ENCODE data around the gene WWTR1.

Gene WWTR1

DNA sequence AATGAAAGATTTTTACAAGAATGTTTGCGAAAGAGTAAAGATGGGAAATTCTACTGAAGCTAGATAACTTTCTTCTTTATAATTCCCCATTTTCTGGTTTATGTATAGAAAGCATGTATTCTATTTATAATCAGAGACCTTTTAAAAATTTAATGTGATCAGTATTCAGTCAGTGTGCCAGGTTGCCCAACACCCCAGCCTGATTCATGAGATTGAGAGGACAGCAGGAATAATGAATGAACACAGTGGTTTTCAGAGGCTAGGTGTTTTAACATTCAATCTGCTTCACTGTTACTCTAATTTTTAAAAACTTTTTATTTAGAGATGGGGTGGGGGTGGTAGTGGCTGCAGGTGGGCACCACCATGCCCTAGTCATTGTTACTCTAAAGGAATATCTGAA lies 4.7 kb downstream of the WWTR1 start:
- Histone ChIP-seq H3K9me3 (ENCODE audit: low read length) (no peaks in the 10 kb centered on the region), H3K27me3 (ENCODE audit: control insufficient read depth in 1 of 2, insufficient read depth in 2 of 2, low read length in 2 of 2) (no peaks in the 10 kb centered on the region), H3K27ac (ENCODE audit: low read depth, low read length) (no peak overlapping the region), H3K9ac (ENCODE audit: low read length) (no peak overlapping the region), H3K36me3 (ENCODE audit: insufficient read depth, low read length) (peaks cover 22% of the 10 kb centered on the region), H3K4me3 (ENCODE audit: low read depth in 1 of 2, low read length in 2 of 2) (peak overlapping the region in 1 of 2 donors; percentile 4), H3K4me1 (ENCODE audit: insufficient read depth, low read length) (peaks cover 51% of the 10 kb centered on the region)

DNA sequence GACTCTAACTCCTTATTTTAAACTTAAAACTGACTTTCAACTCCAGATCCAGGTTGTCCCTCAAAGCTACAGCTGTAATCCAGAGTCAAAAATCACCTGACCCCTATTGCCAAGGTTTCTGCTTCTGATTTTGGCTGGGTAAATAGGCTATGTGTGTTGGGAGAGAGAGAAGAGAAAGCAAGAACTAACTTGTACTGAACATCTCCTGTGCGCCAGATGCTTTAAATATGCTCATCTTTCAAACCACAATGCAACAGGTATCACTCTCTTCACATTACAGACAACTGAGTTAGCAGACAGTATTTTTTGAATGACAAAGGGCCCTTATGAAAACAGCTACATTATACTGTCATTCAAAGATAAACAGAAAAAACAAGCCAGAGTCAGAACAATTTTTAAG lies 7.0 kb downstream of the WWTR1 start:
- H3K27ac ChIP-seq (ENCODE audit: low read depth, low read length): no peak overlapping the region
- no peaks in the 10 kb centered on the region for H3K9me3 ChIP-seq (ENCODE audit: low read length)
- peaks cover 68% of the 10 kb centered on the region for H3K4me1 ChIP-seq (ENCODE audit: insufficient read depth, low read length)
- no peak overlapping the region for H3K4me3 ChIP-seq (ENCODE audit: low read depth in 1 of 2, low read length in 2 of 2)
- H3K9ac ChIP-seq (ENCODE audit: low read length): no peak overlapping the region
- peaks cover 31% of the 10 kb centered on the region for H3K36me3 ChIP-seq (ENCODE audit: insufficient read depth, low read length)
- no peaks in the 10 kb centered on the region for H3K27me3 ChIP-seq (ENCODE audit: control insufficient read depth in 1 of 2, insufficient read depth in 2 of 2, low read length in 2 of 2)

DNA sequence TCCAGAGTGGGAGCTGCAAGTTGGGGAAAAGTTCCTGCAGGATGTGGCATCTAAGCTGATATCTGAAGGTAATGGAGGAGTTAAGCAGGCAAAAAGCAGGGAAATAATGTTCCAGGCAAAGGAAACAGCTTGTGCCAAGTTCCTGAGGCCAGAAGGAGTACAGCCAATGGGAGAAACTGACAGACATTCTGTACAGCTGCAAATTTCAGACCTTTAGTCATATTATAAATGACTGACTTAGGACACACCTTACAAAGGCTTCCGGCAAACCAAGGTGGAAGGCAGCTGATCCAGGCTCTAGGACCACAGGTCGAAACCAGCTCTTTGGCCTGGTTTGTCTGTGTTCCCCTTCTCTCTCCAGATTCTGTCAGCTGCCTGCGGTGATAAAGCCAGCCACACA lies 9.3 kb downstream of the WWTR1 start:
- Histone ChIP-seq H3K9me3 (ENCODE audit: low read length) (no peaks in the 10 kb centered on the region), H3K27ac (ENCODE audit: low read depth, low read length) (peak overlapping the region; percentile 6), H3K4me3 (ENCODE audit: low read depth in 1 of 2, low read length in 2 of 2) (peak overlapping the region in 1 of 2 donors; percentile 22), H3K36me3 (ENCODE audit: insufficient read depth, low read length) (peaks cover 31% of the 10 kb centered on the region), H3K4me1 (ENCODE audit: insufficient read depth, low read length) (peaks cover 73% of the 10 kb centered on the region), H3K27me3 (ENCODE audit: control insufficient read depth in 1 of 2, insufficient read depth in 2 of 2, low read length in 2 of 2) (no peaks in the 10 kb centered on the region), H3K9ac (ENCODE audit: low read length) (no peak overlapping the region)

DNA sequence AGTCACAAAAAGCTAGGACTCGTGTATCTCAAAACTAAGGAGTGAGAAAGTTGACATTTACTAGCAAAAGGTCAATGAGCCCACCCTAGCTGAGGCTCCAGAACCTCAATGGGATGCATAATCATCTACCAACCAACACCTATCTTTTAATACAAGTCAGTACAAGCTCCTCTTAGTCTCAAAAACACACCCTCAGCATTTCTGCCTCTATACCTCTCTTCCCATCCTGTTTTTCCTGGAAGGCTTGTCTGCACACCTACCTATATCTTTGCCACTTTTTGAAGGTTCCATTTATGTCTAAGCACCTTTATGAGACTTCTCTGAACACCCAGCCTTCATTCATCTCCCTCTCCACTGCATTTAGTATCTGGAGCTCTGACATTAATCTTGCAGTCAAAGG lies 10.0 kb downstream of the WWTR1 start:
- Histone ChIP-seq H3K9ac (ENCODE audit: low read length) (no peak overlapping the region), H3K9me3 (ENCODE audit: low read length) (no peaks in the 10 kb centered on the region), H3K27ac (ENCODE audit: low read depth, low read length) (no peak overlapping the region), H3K27me3 (ENCODE audit: control insufficient read depth in 1 of 2, insufficient read depth in 2 of 2, low read length in 2 of 2) (no peaks in the 10 kb centered on the region), H3K36me3 (ENCODE audit: insufficient read depth, low read length) (peaks cover 31% of the 10 kb centered on the region), H3K4me1 (ENCODE audit: insufficient read depth, low read length) (peaks cover 73% of the 10 kb centered on the region), H3K4me3 (ENCODE audit: low read depth in 1 of 2, low read length in 2 of 2) (peak overlapping the region in 1 of 2 donors; percentile 22)

DNA sequence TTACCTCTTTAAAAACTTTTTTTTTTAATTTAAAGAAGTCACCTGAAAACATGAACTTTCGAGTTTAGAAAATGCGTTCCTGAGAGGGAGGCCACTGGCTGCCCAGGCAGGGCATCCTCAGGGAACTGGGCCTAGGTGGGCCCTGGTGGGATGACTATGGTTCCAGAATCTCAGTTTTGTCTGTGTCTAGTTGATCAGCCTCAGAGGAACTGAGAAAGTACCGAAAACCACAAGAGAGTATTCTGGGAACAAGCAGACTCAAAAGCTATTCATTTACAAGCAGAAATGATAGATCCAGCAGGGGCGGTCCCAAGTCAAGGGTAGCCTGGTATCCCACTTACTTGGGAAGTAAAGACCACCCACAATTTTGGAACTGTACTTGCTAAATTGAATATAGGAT lies 10.5 kb downstream of the WWTR1 start:
- Histone ChIP-seq H3K9me3 (ENCODE audit: low read length) (no peaks in the 10 kb centered on the region), H3K4me3 (ENCODE audit: low read depth in 1 of 2, low read length in 2 of 2) (no peak overlapping the region), H3K9ac (ENCODE audit: low read length) (no peak overlapping the region), H3K27me3 (ENCODE audit: control insufficient read depth in 1 of 2, insufficient read depth in 2 of 2, low read length in 2 of 2) (no peaks in the 10 kb centered on the region), H3K4me1 (ENCODE audit: insufficient read depth, low read length) (peaks cover 73% of the 10 kb centered on the region), H3K36me3 (ENCODE audit: insufficient read depth, low read length) (peaks cover 31% of the 10 kb centered on the region), H3K27ac (ENCODE audit: low read depth, low read length) (no peak overlapping the region)

DNA sequence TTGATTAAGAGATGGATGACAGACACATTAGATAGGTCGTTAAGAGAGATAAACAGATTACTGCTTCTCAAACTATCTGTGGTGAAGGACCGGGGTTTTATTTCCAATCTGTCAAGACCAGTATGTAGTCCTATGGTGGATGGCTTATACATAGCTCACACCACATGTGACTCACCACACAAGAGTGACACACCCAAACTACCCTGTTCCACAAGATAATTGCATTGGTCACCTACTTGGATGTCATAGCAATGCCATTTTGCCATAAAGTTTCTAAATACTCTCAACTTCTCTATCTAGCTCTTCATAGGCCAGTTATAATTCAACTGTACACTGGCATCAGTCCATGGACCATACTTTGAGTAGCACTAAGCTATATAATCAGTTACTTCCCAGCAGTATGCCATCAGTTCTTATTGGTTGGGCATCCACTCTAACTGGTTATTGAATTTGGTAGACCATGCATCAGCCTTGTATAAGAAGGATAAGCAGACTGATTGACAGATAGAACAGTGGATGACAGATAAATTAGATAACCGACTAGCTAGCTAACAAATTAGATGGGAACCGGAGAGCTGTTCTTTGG lies 11.6 kb downstream of the WWTR1 start:
- Histone ChIP-seq H3K9ac (ENCODE audit: low read length) (no peak overlapping the region), H3K4me1 (ENCODE audit: insufficient read depth, low read length) (peaks cover 79% of the 10 kb centered on the region), H3K27ac (ENCODE audit: low read depth, low read length) (no peak overlapping the region), H3K9me3 (ENCODE audit: low read length) (no peaks in the 10 kb centered on the region), H3K36me3 (ENCODE audit: insufficient read depth, low read length) (peaks cover 29% of the 10 kb centered on the region), H3K27me3 (ENCODE audit: control insufficient read depth in 1 of 2, insufficient read depth in 2 of 2, low read length in 2 of 2) (no peaks in the 10 kb centered on the region), H3K4me3 (ENCODE audit: low read depth in 1 of 2, low read length in 2 of 2) (no peak overlapping the region)

DNA sequence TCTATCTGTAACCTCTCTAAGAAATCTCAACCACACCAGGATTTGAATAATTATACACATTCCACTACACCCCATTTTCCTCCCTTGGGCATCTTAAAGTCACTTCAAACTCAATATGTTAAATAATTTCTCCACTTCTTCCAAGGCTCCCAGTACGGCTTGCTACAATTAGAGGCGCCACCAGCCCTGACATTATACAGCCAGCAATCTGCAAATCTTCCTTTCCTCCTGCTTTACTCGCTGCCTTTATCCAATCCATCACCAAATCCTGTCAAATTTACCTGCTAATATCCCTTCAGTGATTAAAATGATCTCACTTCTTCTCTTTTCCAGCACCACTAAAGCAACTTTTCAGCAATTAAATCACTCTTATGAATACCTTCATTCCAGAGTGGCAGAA lies 13.9 kb downstream of the WWTR1 start:
- Histone ChIP-seq H3K9ac (ENCODE audit: low read length) (no peak overlapping the region), H3K36me3 (ENCODE audit: insufficient read depth, low read length) (peaks cover 14% of the 10 kb centered on the region), H3K27me3 (ENCODE audit: control insufficient read depth in 1 of 2, insufficient read depth in 2 of 2, low read length in 2 of 2) (no peaks in the 10 kb centered on the region), H3K4me3 (ENCODE audit: low read depth in 1 of 2, low read length in 2 of 2) (no peak overlapping the region), H3K27ac (ENCODE audit: low read depth, low read length) (peak overlapping the region; percentile 60), H3K9me3 (ENCODE audit: low read length) (no peaks in the 10 kb centered on the region), H3K4me1 (ENCODE audit: insufficient read depth, low read length) (peaks cover 68% of the 10 kb centered on the region)

DNA sequence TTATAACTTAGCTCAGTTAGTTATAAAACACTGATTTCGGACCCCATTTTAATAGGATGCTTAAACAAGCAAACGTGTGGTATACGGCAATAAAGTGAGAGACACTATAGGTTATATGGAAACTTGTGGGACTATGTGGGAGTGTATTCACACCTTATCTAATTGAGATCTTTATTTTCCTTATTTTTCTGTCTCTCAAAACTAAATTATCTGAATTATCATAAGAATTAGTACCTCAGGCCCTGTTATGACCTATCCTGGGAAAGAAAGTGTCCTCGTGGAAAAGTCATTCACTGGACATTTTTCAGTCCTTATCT lies 14.4 kb downstream of the WWTR1 start:
- Histone ChIP-seq H3K27me3 (ENCODE audit: control insufficient read depth in 1 of 2, insufficient read depth in 2 of 2, low read length in 2 of 2) (no peaks in the 10 kb centered on the region), H3K4me3 (ENCODE audit: low read depth in 1 of 2, low read length in 2 of 2) (no peak overlapping the region), H3K9me3 (ENCODE audit: low read length) (no peaks in the 10 kb centered on the region), H3K36me3 (ENCODE audit: insufficient read depth, low read length) (peaks cover 12% of the 10 kb centered on the region), H3K9ac (ENCODE audit: low read length) (no peak overlapping the region), H3K4me1 (ENCODE audit: insufficient read depth, low read length) (peaks cover 68% of the 10 kb centered on the region), H3K27ac (ENCODE audit: low read depth, low read length) (peak overlapping the region; percentile 60)

DNA sequence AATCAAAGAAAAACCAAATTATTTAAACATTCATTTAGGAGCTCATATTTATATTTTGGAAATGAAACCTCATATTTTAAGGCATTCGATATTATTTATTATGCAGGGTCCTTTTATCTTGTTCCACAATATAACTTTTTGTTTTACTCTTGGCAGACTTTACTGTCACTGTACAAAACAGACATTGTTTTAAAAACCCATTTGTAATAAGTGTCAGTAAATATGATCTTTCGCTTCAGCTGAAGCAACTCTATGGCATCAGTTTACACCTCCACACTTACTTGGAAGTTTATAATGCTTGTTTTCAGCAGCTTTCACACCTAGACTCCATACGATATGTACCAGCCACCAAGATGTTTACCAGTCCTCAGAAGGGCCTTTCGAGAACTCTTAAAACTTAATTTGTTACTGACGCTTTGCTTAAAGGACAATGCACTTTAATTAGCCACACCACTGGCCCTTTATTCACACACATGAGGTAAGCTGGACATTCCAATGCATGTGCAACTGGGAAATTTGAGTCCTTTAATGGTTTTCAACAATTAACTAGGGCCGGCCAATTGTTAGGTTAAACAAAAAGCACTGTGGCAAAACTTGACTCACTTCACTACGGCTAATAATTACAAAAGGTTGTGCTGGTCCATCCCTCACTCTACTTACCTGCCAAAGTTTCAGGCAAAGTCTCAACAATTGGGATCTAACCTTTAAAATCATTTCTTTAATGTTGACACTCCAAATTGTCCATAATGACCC lies 16.7 kb downstream of the WWTR1 start:
- H3K36me3 ChIP-seq (ENCODE audit: insufficient read depth, low read length): no peaks in the 10 kb centered on the region
- H3K27ac ChIP-seq (ENCODE audit: low read depth, low read length): peak overlapping the region; percentile 59
- no peaks in the 10 kb centered on the region for H3K27me3 ChIP-seq (ENCODE audit: control insufficient read depth in 1 of 2, insufficient read depth in 2 of 2, low read length in 2 of 2)
- no peak overlapping the region for H3K4me3 ChIP-seq (ENCODE audit: low read depth in 1 of 2, low read length in 2 of 2)
- H3K9ac ChIP-seq (ENCODE audit: low read length): no peak overlapping the region
- peaks cover 62% of the 10 kb centered on the region for H3K4me1 ChIP-seq (ENCODE audit: insufficient read depth, low read length)
- H3K9me3 ChIP-seq (ENCODE audit: low read length): no peaks in the 10 kb centered on the region

DNA sequence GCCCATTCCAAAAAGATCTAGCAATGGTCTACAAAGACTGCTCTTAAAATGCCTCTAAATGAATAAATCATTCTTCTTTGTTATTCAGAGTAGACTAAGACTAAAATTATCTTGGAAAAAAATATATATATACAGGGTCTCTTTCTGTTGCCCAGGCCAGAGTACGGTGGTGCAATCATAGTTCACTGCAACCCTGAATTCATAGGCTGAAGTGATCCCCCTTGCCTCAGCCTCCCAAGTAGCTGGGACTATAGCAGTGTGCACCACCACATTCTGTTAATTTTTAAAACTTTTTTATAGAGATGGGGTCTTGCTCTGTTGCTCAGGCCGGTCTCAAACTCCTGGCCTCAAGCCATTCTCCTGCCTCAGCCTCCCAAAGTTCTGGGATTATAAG lies 18.7 kb downstream of the WWTR1 start:
- Histone ChIP-seq H3K4me1 (ENCODE audit: insufficient read depth, low read length) (peaks cover 61% of the 10 kb centered on the region), H3K36me3 (ENCODE audit: insufficient read depth, low read length) (no peaks in the 10 kb centered on the region), H3K9ac (ENCODE audit: low read length) (peak overlapping the region; percentile 33), H3K27me3 (ENCODE audit: control insufficient read depth in 1 of 2, insufficient read depth in 2 of 2, low read length in 2 of 2) (no peaks in the 10 kb centered on the region), H3K27ac (ENCODE audit: low read depth, low read length) (peak overlapping the region; percentile 19), H3K9me3 (ENCODE audit: low read length) (no peaks in the 10 kb centered on the region), H3K4me3 (ENCODE audit: low read depth in 1 of 2, low read length in 2 of 2) (peak overlapping the region in 1 of 2 donors; percentile 63)

DNA sequence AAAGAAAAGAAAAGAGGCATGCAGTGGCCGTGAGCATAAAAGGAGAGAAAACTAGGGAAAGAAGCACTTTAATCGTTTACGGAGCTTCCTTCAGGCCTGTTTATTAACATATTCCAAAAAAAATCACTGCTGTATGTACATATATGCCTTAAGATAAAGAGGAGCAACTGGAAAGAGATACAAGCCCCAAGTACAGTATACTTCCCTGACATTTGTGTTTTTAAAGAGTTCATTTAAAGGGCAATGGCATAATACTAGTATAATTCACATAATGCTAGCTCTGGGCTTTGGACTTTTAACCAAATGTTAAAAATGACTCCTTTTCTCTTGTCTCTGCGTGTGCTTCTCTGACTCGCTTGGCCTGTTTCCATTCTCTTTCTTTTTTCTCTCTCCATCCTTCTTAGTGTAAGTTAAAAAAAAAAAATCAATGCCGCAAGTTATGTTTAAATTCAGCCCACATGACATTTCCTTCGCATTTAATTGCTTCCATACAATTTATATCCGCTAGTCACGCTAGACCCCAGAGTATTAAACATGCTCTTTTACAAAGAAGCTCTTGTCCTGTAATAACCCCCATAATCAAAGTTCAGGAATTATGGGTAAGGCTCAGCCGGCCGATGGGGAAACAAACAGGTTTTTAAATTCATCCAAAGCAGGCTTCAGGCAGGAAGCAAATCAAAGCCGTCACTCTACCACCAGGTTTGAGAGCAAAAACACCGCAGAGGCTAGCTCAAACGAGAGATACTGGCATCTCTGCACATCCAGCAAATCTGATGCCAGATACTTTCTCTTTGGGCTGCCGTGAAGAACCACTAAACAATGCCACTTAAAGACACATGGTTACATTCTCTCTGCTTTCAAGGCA lies 19.4 kb downstream of the WWTR1 start:
- H3K9ac ChIP-seq (ENCODE audit: low read length): peak overlapping the region; percentile 33
- no peaks in the 10 kb centered on the region for H3K9me3 ChIP-seq (ENCODE audit: low read length)
- no peaks in the 10 kb centered on the region for H3K36me3 ChIP-seq (ENCODE audit: insufficient read depth, low read length)
- H3K27me3 ChIP-seq (ENCODE audit: control insufficient read depth in 1 of 2, insufficient read depth in 2 of 2, low read length in 2 of 2): no peaks in the 10 kb centered on the region
- H3K4me1 ChIP-seq (ENCODE audit: insufficient read depth, low read length): peaks cover 59% of the 10 kb centered on the region
- H3K27ac ChIP-seq (ENCODE audit: low read depth, low read length): peak overlapping the region; percentile 41
- H3K4me3 ChIP-seq (ENCODE audit: low read depth in 1 of 2, low read length in 2 of 2): peak overlapping the region in 1 of 2 donors; percentile 63

Data from muscle layer of colon (tissue), 2 donors.